Measurements from ENCODE around the gene ZNF438.

The ZNF438 gene

DNA sequence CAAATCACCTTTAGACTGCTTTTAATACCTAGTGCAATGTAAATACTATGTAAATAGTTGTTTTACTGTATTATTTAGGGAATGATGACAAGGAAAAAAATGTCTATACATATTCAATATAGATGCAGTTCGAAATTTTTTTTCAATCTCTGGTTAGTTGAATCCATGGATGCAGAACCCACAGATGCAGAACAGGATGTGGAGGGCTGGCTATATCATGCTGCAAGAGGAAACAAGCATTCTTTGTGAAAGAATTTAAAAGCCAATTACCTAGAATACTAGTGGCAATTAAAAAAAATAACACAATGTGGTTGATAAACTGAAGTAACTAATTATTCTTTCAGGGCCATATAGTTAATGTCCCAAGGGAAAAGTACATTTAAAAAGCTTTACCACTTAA, 170.4 kb downstream of the ZNF438 start:
- peaks cover 55% of the 10 kb centered on the region for H3K4me1 Mint-ChIP-seq
- no peak overlapping the region for H3K4me3 Mint-ChIP-seq
- H3K9me3 Mint-ChIP-seq, result no peaks in the 10 kb centered on the region
- no peaks in the 10 kb centered on the region for H3K36me3 Mint-ChIP-seq (ENCODE audit: low read depth)
- no peak for TF ChIP-seq CTCF (IDR thresholded peaks at IDR 0.05; ENCODE audit: unreplicated experiment in 3 of 3)
- H3K27ac Mint-ChIP-seq, result no peak overlapping the region
- H3K27me3 Mint-ChIP-seq (ENCODE audit: low read depth), result no peaks in the 10 kb centered on the region

- Mint-ChIP-seq H3K4me3 (no peak overlapping the region), H3K27ac (peak overlapping the region; percentile 5 to 83 (median 81)), H3K9me3 (no peaks in the 10 kb centered on the region), H3K4me1 (peaks cover 58% of the 10 kb centered on the region), H3K27me3 (ENCODE audit: low read depth) (no peaks in the 10 kb centered on the region), H3K36me3 (ENCODE audit: low read depth) (no peaks in the 10 kb centered on the region)
- TF ChIP-seq CTCF (IDR thresholded peaks at IDR 0.05; ENCODE audit: unreplicated experiment in 3 of 3), result no peak
These were observed 173.2 kb downstream of the ZNF438 start for GRCh38 chr10:30858499-30858898.

GRCh38 chr10:30857803-30858202, 173.9 kb downstream of the ZNF438 start:
- H3K27me3 Mint-ChIP-seq (ENCODE audit: low read depth), result no peaks in the 10 kb centered on the region
- no peaks in the 10 kb centered on the region for H3K9me3 Mint-ChIP-seq
- no peak overlapping the region for H3K4me3 Mint-ChIP-seq

GRCh38 chr10:30855131-30855530, 176.5 kb downstream of the ZNF438 start:
- Mint-ChIP-seq H3K27ac (peak overlapping the region in 1 of 3 experiments; percentile 66), H3K27me3 (ENCODE audit: low read depth) (no peaks in the 10 kb centered on the region), H3K36me3 (ENCODE audit: low read depth) (no peaks in the 10 kb centered on the region), H3K4me1 (peaks cover 49% of the 10 kb centered on the region), H3K4me3 (no peak overlapping the region), H3K9me3 (no peaks in the 10 kb centered on the region)
- TF ChIP-seq CTCF (IDR thresholded peaks at IDR 0.05; ENCODE audit: unreplicated experiment in 3 of 3), result no peak

More at GRCh38 chr10:30857803-30858202, 173.9 kb downstream of the ZNF438 start:
- Mint-ChIP-seq H3K27ac (peak overlapping the region in 2 of 3 experiments; percentile 51 to 81), H3K36me3 (ENCODE audit: low read depth) (no peaks in the 10 kb centered on the region), H3K4me1 (peaks cover 59% of the 10 kb centered on the region)
- no peak for TF ChIP-seq CTCF (IDR thresholded peaks at IDR 0.05; ENCODE audit: unreplicated experiment in 3 of 3)

- H3K9me3 Mint-ChIP-seq, result no peaks in the 10 kb centered on the region
- H3K4me1 Mint-ChIP-seq, result peaks cover 44% of the 10 kb centered on the region
- no peak for TF ChIP-seq CTCF (IDR thresholded peaks at IDR 0.05; ENCODE audit: unreplicated experiment in 3 of 3)
- H3K4me3 Mint-ChIP-seq, result no peak overlapping the region
- H3K27ac Mint-ChIP-seq, result peak overlapping the region; percentile 14 to 66 (median 20)
- H3K27me3 Mint-ChIP-seq (ENCODE audit: low read depth), result no peaks in the 10 kb centered on the region
- peaks cover 2% of the 10 kb centered on the region for H3K36me3 Mint-ChIP-seq (ENCODE audit: low read depth)
These were observed 177.0 kb downstream of the ZNF438 start for GRCh38 chr10:30854656-30855055.

GRCh38 chr10:30853066-30853465, 178.6 kb downstream of the ZNF438 start:
- Mint-ChIP-seq H3K4me3 (no peak overlapping the region), H3K4me1 (peaks cover 35% of the 10 kb centered on the region), H3K9me3 (no peaks in the 10 kb centered on the region), H3K27ac (peak overlapping the region in 2 of 3 experiments; percentile 31 to 44), H3K27me3 (ENCODE audit: low read depth) (no peaks in the 10 kb centered on the region), H3K36me3 (ENCODE audit: low read depth) (peaks cover 12% of the 10 kb centered on the region)
- TF ChIP-seq CTCF (IDR thresholded peaks at IDR 0.05; ENCODE audit: unreplicated experiment in 3 of 3), result no peak
